Fibroblast of skin of left biceps (primary cell): ENCODE measurements around the gene PMP22.
"Not testable (repeated sequence)": the region's sequence is repeated elsewhere in the genome, so short reads cannot be mapped to it uniquely, and the experiment has no call there.

Experiments
- DNase-seq, 2 experiments: peaks; one replicate each; pipeline ENCODE4 v3.0.0-alpha.2; 2013; ENCODE audit warnings: low read depth in 2 of 2

The PMP22 gene

GRCh38 chr17:15255713-15256454 is 9.2 kb downstream of the PMP22 start:
- DNase-seq: no peak

- DNase-seq: no peak
Measured at GRCh38 chr17:15250135-15250860, 14.8 kb downstream of the PMP22 start.

DNA sequence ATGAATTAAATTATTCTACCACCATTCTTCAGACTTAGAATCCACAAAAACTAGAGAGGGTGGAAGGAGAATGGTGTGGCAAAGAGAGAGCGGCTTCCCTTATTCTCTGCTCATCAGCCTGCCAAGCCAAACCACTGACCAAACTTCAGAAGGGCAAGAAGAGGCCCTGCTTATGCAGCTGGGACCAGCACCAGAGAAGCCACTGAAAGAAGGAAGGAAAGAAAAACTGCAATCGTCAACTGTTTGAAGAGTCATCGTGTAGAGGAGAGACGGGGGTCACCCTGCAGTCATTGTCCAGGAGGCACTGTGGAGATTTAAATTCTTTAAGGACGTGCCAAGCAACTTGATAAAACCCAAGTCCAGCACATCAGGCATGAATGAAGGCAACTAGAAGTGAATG is 15.6 kb downstream of the PMP22 start:
- DNase-seq: no peak

GRCh38 chr17:15247891-15248529 is 17.1 kb downstream of the PMP22 start:
- no peak for DNase-seq

- no peak for DNase-seq
Measured at GRCh38 chr17:15245054-15245453, 20.1 kb downstream of the PMP22 start.

GRCh38 chr17:15240644-15241043 is 24.5 kb downstream of the PMP22 start:
- no peak for DNase-seq

GRCh38 chr17:15239491-15239890 is 25.6 kb downstream of the PMP22 start:
- no peak for DNase-seq

GRCh38 chr17:15238676-15239422 is 26.3 kb downstream of the PMP22 start:
- DNase-seq: no peak

- DNase-seq: no peak
Measured at GRCh38 chr17:15238057-15238456, 27.1 kb downstream of the PMP22 start.

DNA sequence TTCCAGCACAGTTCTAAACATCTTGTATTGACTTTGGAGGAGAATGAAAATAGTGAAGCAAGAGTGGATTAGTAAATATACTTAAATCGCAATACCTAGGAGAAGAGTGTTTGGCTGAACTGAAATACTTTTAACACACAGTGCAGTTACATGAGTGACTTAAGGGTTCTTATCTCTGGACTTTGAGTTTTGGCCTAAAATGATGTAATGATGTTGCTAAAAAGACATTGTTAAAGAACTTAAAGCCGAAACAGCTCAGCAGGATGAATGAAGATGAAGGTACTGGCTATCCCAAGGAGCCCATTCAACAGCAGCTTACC is 28.1 kb downstream of the PMP22 start:
- no peak for DNase-seq

GRCh38 chr17:15236281-15237105 is 28.6 kb downstream of the PMP22 start:
- DNase-seq: no peak

DNA sequence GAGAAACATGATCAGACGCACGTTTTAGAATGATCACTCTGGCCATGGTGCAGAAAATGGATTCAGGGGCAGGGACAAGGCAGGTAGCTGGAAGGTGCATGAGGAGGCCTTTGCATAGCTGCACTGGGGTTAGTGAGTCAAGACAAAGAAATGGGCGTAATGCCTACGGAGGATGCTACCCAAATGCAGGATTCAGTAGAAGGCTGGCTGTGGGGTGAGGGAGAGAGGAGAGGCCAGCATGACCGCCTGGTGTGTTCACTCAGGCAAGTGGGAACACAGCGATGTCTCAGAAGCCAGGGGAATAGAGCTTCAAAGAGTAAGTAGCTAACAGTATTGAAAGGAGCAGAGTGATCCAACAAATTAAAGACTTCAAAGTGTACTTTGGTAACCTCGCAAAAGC is 31.2 kb downstream of the PMP22 start:
- DNase-seq: no peak

- DNase-seq: no peak
Measured at GRCh38 chr17:15233022-15233805, 31.9 kb downstream of the PMP22 start.

- no peak for DNase-seq
Measured at GRCh38 chr17:15232517-15232915, 32.6 kb downstream of the PMP22 start.

DNA sequence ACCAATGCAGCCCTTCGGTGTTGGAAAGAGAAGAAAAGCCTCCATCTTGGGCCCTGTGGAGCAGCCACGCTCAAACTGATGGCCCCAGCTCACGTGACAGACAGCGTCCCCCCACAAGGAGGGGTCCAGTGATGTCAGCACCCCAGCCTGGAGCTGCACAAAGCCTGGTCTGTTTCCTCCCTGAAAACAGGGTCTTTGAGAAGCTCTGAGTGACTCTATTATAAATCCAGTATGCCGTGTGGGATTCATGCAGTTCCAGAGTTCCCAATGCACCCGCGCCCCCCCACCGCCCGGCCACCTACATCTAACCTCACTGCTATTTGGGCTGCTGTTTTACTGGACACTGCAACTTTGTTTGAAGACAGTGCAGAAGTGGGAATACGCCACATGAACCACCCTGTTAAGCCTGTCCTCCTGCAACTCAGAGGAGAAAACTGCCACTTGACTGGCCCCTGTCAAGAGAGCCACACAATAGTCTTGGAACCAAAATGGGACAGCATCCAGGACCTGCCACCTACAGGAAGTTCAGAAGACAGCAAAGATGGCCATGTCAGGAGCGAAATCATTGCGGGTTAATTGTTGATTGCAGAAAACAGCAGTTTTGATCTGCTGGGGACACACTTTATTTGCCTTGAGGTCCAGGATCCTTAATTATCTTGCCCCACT is 33.1 kb downstream of the PMP22 start:
- DNase-seq: no peak

GRCh38 chr17:15230866-15231265 is 34.3 kb downstream of the PMP22 start:
- no peak for DNase-seq

GRCh38 chr17:15221827-15222226 is 43.3 kb downstream of the PMP22 start:
- not testable (repeated sequence) for DNase-seq

DNA sequence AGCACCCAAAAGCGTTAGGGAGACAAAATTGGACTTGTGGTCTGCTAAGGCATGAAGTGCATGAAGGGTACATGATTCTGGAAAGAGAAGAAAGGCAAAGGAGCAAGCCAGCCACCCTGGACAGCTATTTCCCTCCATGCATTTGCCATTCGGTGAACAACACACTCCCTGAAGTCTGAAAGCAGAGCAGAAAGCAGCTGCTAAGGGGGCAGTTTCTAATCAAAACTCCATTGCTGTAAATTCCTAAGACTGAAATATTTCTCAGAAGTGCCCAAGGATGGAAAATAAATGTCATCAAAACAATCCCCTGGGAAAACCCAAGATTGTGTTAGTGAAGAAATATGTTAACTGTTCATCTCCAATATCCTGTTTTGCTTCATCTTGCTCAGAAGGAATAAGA is 44.3 kb downstream of the PMP22 start:
- peak; percentile 73 to 80 for DNase-seq

DNA sequence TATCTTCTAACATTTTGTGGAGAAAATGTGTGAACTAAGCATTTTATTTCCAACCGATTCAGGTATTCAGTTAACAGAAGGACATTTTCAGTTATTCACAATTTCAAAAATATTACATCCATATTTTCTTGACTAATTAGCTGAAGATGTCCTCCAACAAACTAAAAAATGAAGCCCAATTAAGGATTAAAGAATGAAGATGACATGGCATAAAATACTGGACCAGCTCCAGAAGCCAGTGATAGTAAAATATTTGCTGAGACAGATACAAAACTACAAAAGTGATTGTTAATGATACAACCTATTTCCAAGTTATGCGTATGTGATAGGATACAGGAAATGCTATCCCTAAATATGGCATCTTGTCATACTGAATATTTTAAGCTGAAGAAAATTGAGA is 48.6 kb downstream of the PMP22 start:
- no peak for DNase-seq
